ENCODE data around the gene GPR173. TPM values are rescaled to one million over a fixed set of nuclear protein-coding genes. Genes with fewer than 3 reads are reported as not detected.

The GPR173 gene
- total and polyA plus RNA-seq, 9 of the 15 experiments (the other 6 are each of a cell fraction or from before 2014, with no cell fraction given), result 0.01 TPM; not detected in 8

- TF ChIP-seq FOS (IDR thresholded peaks at IDR 0.05; ENCODE audit: extremely low read depth, insufficient read length) (peak; percentile 74), NEUROD1 (IDR thresholded peaks at IDR 0.05; ENCODE audit: borderline replicate concordance, low read depth, low read length, partially characterized antibody) (no peak), ZNF584 (CRISPR knock-in tag; IDR thresholded peaks at IDR 0.05; ENCODE audit: low read depth) (no peak), MYBL2 (IDR thresholded peaks at IDR 0.05; ENCODE audit: low read depth) (no peak), MYBL2 (CRISPR knock-in tag; IDR thresholded peaks at IDR 0.05; ENCODE audit: borderline replicate concordance) (no peak), MITF (IDR thresholded peaks at IDR 0.05) (no peak), ZBTB8A (IDR thresholded peaks at IDR 0.05; ENCODE audit: partially characterized antibody) (no peak), HMGN3 (IDR thresholded peaks at IDR 0.05; ENCODE audit: borderline replicate concordance, extremely low read depth, insufficient read length, low read depth, low read length) (no peak), BRD4 (IDR thresholded peaks at IDR 0.05) (no peak), ZNF561 (CRISPR knock-in tag; conservative IDR thresholded peaks at IDR 0.05) (no peak), KLF16 (IDR thresholded peaks at IDR 0.05) (no peak), MCM5 (IDR thresholded peaks at IDR 0.05; ENCODE audit: low read depth) (no peak), XRCC3 (IDR thresholded peaks at IDR 0.05) (no peak), RBFOX2 (IDR thresholded peaks at IDR 0.05; ENCODE audit: low read depth, low read length) (peak; percentile 71), TFAM (CRISPR knock-in tag; conservative IDR thresholded peaks at IDR 0.05) (no peak), LCOR (CRISPR knock-in tag; IDR thresholded peaks at IDR 0.05) (no peak), ZNF583 (CRISPR knock-in tag; IDR thresholded peaks at IDR 0.05) (no peak), ZKSCAN3 (CRISPR knock-in tag; IDR thresholded peaks at IDR 0.05) (no peak), ZFP30 (CRISPR knock-in tag; IDR thresholded peaks at IDR 0.05; ENCODE audit: borderline replicate concordance) (no peak), ZNF696 (CRISPR knock-in tag; conservative IDR thresholded peaks at IDR 0.05) (no peak), ESRRB (CRISPR knock-in tag; IDR thresholded peaks at IDR 0.05; ENCODE audit: borderline replicate concordance) (no peak), MCM2 (IDR thresholded peaks at IDR 0.05; ENCODE audit: low read depth) (no peak), ZFP36 (IDR thresholded peaks at IDR 0.05; ENCODE audit: low read depth, low read length, partially characterized antibody) (no peak), ZFX (CRISPR knock-in tag; IDR thresholded peaks at IDR 0.05) (peak; percentile 63)
- TF ChIP-seq, protein P1, sequence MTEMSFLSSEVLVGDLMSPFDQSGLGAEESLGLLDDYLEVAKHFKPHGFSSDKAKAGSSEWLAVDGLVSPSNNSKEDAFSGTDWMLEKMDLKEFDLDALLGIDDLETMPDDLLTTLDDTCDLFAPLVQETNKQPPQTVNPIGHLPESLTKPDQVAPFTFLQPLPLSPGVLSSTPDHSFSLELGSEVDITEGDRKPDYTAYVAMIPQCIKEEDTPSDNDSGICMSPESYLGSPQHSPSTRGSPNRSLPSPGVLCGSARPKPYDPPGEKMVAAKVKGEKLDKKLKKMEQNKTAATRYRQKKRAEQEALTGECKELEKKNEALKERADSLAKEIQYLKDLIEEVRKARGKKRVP (CRISPR knock-in tag; IDR thresholded peaks at IDR 0.05), result no peak
- TF ChIP-seq, protein P2, sequence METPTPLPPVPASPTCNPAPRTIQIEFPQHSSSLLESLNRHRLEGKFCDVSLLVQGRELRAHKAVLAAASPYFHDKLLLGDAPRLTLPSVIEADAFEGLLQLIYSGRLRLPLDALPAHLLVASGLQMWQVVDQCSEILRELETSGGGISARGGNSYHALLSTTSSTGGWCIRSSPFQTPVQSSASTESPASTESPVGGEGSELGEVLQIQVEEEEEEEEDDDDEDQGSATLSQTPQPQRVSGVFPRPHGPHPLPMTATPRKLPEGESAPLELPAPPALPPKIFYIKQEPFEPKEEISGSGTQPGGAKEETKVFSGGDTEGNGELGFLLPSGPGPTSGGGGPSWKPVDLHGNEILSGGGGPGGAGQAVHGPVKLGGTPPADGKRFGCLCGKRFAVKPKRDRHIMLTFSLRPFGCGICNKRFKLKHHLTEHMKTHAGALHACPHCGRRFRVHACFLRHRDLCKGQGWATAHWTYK (CRISPR knock-in tag; IDR thresholded peaks at IDR 0.05), result no peak
Observed at GRCh38 chrX:53093748-53094581, 45.4 kb downstream of the GPR173 start, which contains the start of gene KANTR (continued).

All from K562 (cell line).